GM12878 (cell line): Measurements from ENCODE around the gene CNTNAP2. TPM values are rescaled to one million over a fixed set of nuclear protein-coding genes. Genes with fewer than 3 reads are reported as not detected.

Experiments
- ATAC-seq: fragments of 200-7000 bp; cut with Tn5 transposase; 3 replicates; pipeline ENCODE4 v1.9.1; 2020; ENCODE audit warnings: mild to moderate bottlenecking, moderate library complexity
- BruUV-seq: library from RNA; stranded (reverse); fragments of 400-500 nt; replicated peaks from 2 replicates; lab custom pipeline; 2021; lab: Mats Ljungman, UMichigan
- CTCF ChIA-PET: fragments of 300-600 bp; sonication (Branson Sonifier 250); formaldehyde crosslinking; extraction: SDS; loops from one replicate; lab custom pipeline; 2021; ENCODE audit warnings: inconsistent platforms; lab: Yijun Ruan, JAX
- POLR2A ChIA-PET: fragments of 350-600 bp; formaldehyde crosslinking; extraction: SDS; loops from one replicate; lab custom pipeline; 2021; ENCODE audit warnings: inconsistent platforms; lab: Charles Lee
- RAD21 ChIA-PET: fragments of 300-600 bp; sonication (Branson Sonifier 250); formaldehyde crosslinking; loops from one replicate; lab custom pipeline; 2023; ENCODE audit warnings: antibody characterized with exemption; ENCODE audit not compliant: unreplicated experiment; lab: Charles Lee
- SMC1A ChIA-PET: fragments of 300-600 bp; sonication (Branson Sonifier 250); formaldehyde crosslinking; loops from one replicate; lab custom pipeline; 2023; ENCODE audit not compliant: unreplicated experiment, uncharacterized antibody; lab: Charles Lee
- DNase-seq: peaks from one replicate; pipeline ENCODE4 v3.0.0-alpha.2; 2011; ENCODE audit warnings: low read depth, low spot score
- FAIRE-seq: peaks from 3 replicates; lab custom pipeline; 2011; peaks lifted over from hg19 to GRCh38; lab: Jason Lieb, UNC
- H2AFZ ChIP-seq: 2 replicates; pipeline ENCODE4 v1.6.0; 2011; ENCODE audit warnings: low read depth, low read length, control low read depth; ENCODE audit not compliant: control insufficient read depth
- H3K27ac ChIP-seq: 2 replicates; pipeline ENCODE4 v1.5.1; 2011; ENCODE audit warnings: control low read depth; ENCODE audit not compliant: control insufficient read depth, insufficient read depth
- H3K27me3 ChIP-seq, 2 experiments: replicated peaks in 1 of 2; 2 replicates each; pipeline versions ENCODE4 v1.6.0 to v1.6.1; 2011; ENCODE audit warnings: low read length in 1 of 2; ENCODE audit not compliant: control insufficient read depth in 2 of 2, insufficient read depth in 2 of 2
- H3K36me3 ChIP-seq, 2 experiments: 2 replicates each; pipeline ENCODE4 v1.5.1; 2011; ENCODE audit warnings: low read length in 1 of 2; ENCODE audit not compliant: control insufficient read depth in 2 of 2, insufficient read depth in 2 of 2
- H3K4me1 ChIP-seq: 2 replicates; pipeline ENCODE4 v1.6.1; 2011; ENCODE audit warnings: mild to moderate bottlenecking, low read length, moderate library complexity, mixed read lengths; ENCODE audit not compliant: control insufficient read depth, insufficient read depth
- H3K4me2 ChIP-seq: 2 replicates; pipeline ENCODE4 v1.6.0; 2011; ENCODE audit warnings: control low read depth; ENCODE audit not compliant: control insufficient read depth, insufficient read depth
- H3K4me3 ChIP-seq: fragments of 200-600 bp; sonication (generic); 2 replicates; pipeline ENCODE4 v1.5.1; 2016
- H3K79me2 ChIP-seq: 2 replicates; pipeline ENCODE4 v1.6.0; 2011; ENCODE audit warnings: low read length; ENCODE audit not compliant: control insufficient read depth, insufficient read depth
- H3K9ac ChIP-seq: 2 replicates; pipeline ENCODE4 v1.8.0; 2011; ENCODE audit warnings: low read length, control low read depth, mixed read lengths; ENCODE audit not compliant: control insufficient read depth, insufficient read depth
- H3K9me3 ChIP-seq: replicated peaks from 3 replicates; pipeline ENCODE4 v1.5.1; 2011; ENCODE audit warnings: mild to moderate bottlenecking, low read length; ENCODE audit not compliant: control insufficient read depth, insufficient read depth
- H4K20me1 ChIP-seq: 2 replicates; pipeline ENCODE4 v1.6.0; 2011; ENCODE audit not compliant: control insufficient read depth, insufficient read depth
- ATF7 ChIP-seq: fragments of 450-650 bp; IDR thresholded peaks from 2 replicates; pipeline ENCODE4 v1.6.1; 2016; ENCODE audit warnings: low read depth, mild to moderate bottlenecking
- BHLHE40 ChIP-seq, 2 experiments: fragments of 450-650 bp in 1 of 2; IDR thresholded peaks; 2 replicates each; pipeline ENCODE4 v1.6.1; 2011 to 2017; ENCODE audit warnings: low read depth in 2 of 2, borderline replicate concordance in 1 of 2, improper control_type of control experiment in 1 of 2, low read length in 1 of 2, mild to moderate bottlenecking in 1 of 2
- BRCA1 ChIP-seq: IDR thresholded peaks from 2 replicates; pipeline ENCODE4 v1.6.1; 2011; ENCODE audit warnings: low read depth, low read length, improper control_type of control experiment
- CBFB ChIP-seq: IDR thresholded peaks from 2 replicates; pipeline ENCODE4 v1.6.1; 2016; ENCODE audit warnings: antibody characterized with exemption, low read depth
- CHD4 ChIP-seq: fragments of 200-600 bp; sonication (generic); IDR thresholded peaks from 2 replicates; pipeline ENCODE4 v1.6.1; 2016; ENCODE audit warnings: mild to moderate bottlenecking
- E2F8 ChIP-seq: fragments of 450-650 bp; IDR thresholded peaks from 2 replicates; pipeline ENCODE4 v1.6.1; 2018; ENCODE audit warnings: mild to moderate bottlenecking, low read depth, moderate library complexity; ENCODE audit not compliant: partially characterized antibody
- EZH2 ChIP-seq: IDR thresholded peaks from 2 replicates; pipeline ENCODE4 v1.6.1; 2012; ENCODE audit warnings: low read depth, mild to moderate bottlenecking, control low read depth, inconsistent platforms, low read length, borderline replicate concordance; ENCODE audit not compliant: control insufficient read depth
- HSF1 ChIP-seq: fragments of 150-350 bp; IDR thresholded peaks from 2 replicates; pipeline ENCODE4 v1.6.1; 2014; ENCODE audit warnings: mild to moderate bottlenecking, low read depth, low read length
- MEF2A ChIP-seq: IDR thresholded peaks from 2 replicates; pipeline ENCODE4 v1.6.1; 2011; ENCODE audit warnings: low read depth, mild to moderate bottlenecking, low read length, moderate library complexity; ENCODE audit not compliant: insufficient read depth
- MYC ChIP-seq: IDR thresholded peaks from 2 replicates; pipeline ENCODE4 v1.6.1; 2011; ENCODE audit warnings: mild to moderate bottlenecking, low read length, moderate library complexity, inconsistent platforms; ENCODE audit not compliant: insufficient read depth, insufficient replicate concordance, insufficient read length, severe bottlenecking
- PAX8 ChIP-seq: fragments of 450-650 bp; IDR thresholded peaks from 2 replicates; pipeline ENCODE4 v1.6.1; 2017; ENCODE audit warnings: mild to moderate bottlenecking, moderate library complexity
- RCOR1 ChIP-seq: conservative IDR thresholded peaks from 2 replicates; pipeline ENCODE4 v1.6.1; 2012; ENCODE audit warnings: low read depth, low read length, improper control_type of control experiment
- RFX5 ChIP-seq: IDR thresholded peaks from 2 replicates; pipeline ENCODE4 v1.6.1; 2011; ENCODE audit warnings: low read depth, low read length, improper control_type of control experiment
- SMAD5 ChIP-seq: IDR thresholded peaks from 2 replicates; pipeline ENCODE4 v1.6.1; 2016; ENCODE audit warnings: antibody characterized with exemption, low read depth
- SMARCA5 ChIP-seq: fragments of 450-650 bp; IDR thresholded peaks from 2 replicates; pipeline ENCODE4 v1.6.1; 2017; ENCODE audit warnings: mild to moderate bottlenecking
- SP1 ChIP-seq: IDR thresholded peaks from one replicate; pipeline ENCODE4 v1.6.1; 2011; ENCODE audit warnings: low read depth, low read length
- TARDBP ChIP-seq: IDR thresholded peaks from 2 replicates; pipeline ENCODE4 v1.6.1; 2016; ENCODE audit warnings: borderline replicate concordance
- TCF12 ChIP-seq: IDR thresholded peaks from 2 replicates; pipeline ENCODE4 v1.6.1; 2011; ENCODE audit warnings: low read depth, mild to moderate bottlenecking, low read length
- USF1 ChIP-seq: IDR thresholded peaks from 2 replicates; pipeline ENCODE4 v1.6.1; 2011; ENCODE audit warnings: borderline replicate concordance, low read depth, mild to moderate bottlenecking, moderate library complexity, mixed read lengths, low read length; ENCODE audit not compliant: insufficient read depth; ENCODE audit errors: extremely low read length
- ZNF622 ChIP-seq: fragments of 450-650 bp; IDR thresholded peaks from 2 replicates; pipeline ENCODE4 v1.6.1; 2017; ENCODE audit warnings: mild to moderate bottlenecking, inconsistent platforms
- WGBS: methylation state at CpG from one replicate; pipeline ENCODE4 v1.1.6; 2016; ENCODE audit warnings: low lambda C conversion rate; ENCODE audit not compliant: insufficient replicate concordance, insufficient coverage; ENCODE audit errors: missing lambda C conversion rate; 5-methylcytosine and 5-hydroxymethylcytosine counted together
- in situ Hi-C: fragments of 300-500 bp; cut with MboI; formaldehyde crosslinking; loops from 9 replicates; pipeline ENCODE4 v1.14.3; 2018; ENCODE audit warnings: mixed read lengths
- intact Hi-C: fragments of 100-400 bp; cut with micrococcal nuclease; formaldehyde crosslinking; loops from one replicate; pipeline ENCODE4 v1.14.2; 2022; ENCODE audit not compliant: unreplicated experiment
- polyA plus RNA-seq, 11 experiments: library from polyadenylated mRNA; depleted of rRNA in 4 of 11; unstranded in 6 of 11; stranded (reverse) in 5 of 11; fragments of >200 nt; fragmentation: Nextera tagmentation in 4 of 11; fragmentation: Illumina TruSeq in 1 of 11; extraction: Ambion mirVana in 4 of 11; extraction: Trizol in 1 of 11; gene quantifications; 1 replicate in 1 of 11; 2 replicates in 10 of 11; pipeline versions ENCODE4 v1.2.1 to v1.2.3, GENCODE V29; 2011 to 2016; ENCODE audit warnings: inconsistent platforms in 2 of 11, missing spikeins in 2 of 11, low read depth in 1 of 11
- total RNA-seq, 4 experiments: library from RNA; depleted of rRNA in 3 of 4; stranded (reverse); fragments of >200 nt in 3 of 4; fragmentation: Illumina TruSeq in 1 of 4; extraction: Trizol in 1 of 4; gene quantifications; 2 replicates each; pipeline versions ENCODE4 v1.2.1 to v1.2.3, GENCODE V29; 2013 to 2021

The CNTNAP2 gene
- total and polyA plus RNA-seq, 10 of the 15 experiments (the other 5 are each of a cell fraction or from before 2014, with no cell fraction given), result 0.03 to 0.08 (median 0.03) TPM; not detected in 7

GRCh38 chr7:147279514-147279913 is 1162.9 kb downstream of the CNTNAP2 start:
- H3K4me3 ChIP-seq, result no peak overlapping the region
- no peaks in the 10 kb centered on the region for H3K27me3 ChIP-seq
- CTCF ChIA-PET, result no interaction called here
- H3K36me3 ChIP-seq, result no peaks in the 10 kb centered on the region
- H3K9ac ChIP-seq, result no peak overlapping the region
- FAIRE-seq, result no peak
- no peak overlapping the region for H2AFZ ChIP-seq
- in situ Hi-C loops, result no loop called here
- no peaks in the 10 kb centered on the region for H4K20me1 ChIP-seq
- SMC1A ChIA-PET, result no interaction called here
- RAD21 ChIA-PET, result no interaction called here
- no peak overlapping the region for H3K4me2 ChIP-seq
- no peak for DNase-seq
- WGBS, result 28% methylated on average over 4 of the region's 4 CpGs
- TF ChIP-seq SP1 (no peak), RCOR1 (no peak), E2F8 (no peak), BRCA1 (no peak), SMARCA5 (no peak), TCF12 (no peak), RFX5 (no peak), MYC (no peak), MEF2A (no peak), ATF7 (no peak), HSF1 (no peak), CBFB (no peak), ZNF622 (no peak), TARDBP (no peak), CHD4 (no peak), EZH2 (no peak), PAX8 (no peak), USF1 (no peak), SMAD5 (no peak), BHLHE40 (IDR thresholded peaks at IDR 0.05; ENCODE audit: borderline replicate concordance in 1 of 2, low read depth in 2 of 2, low read length in 1 of 2) (no peak)
- no peaks in the 10 kb centered on the region for H3K9me3 ChIP-seq
- H3K27ac ChIP-seq, result no peak overlapping the region
- no peaks in the 10 kb centered on the region for H3K79me2 ChIP-seq
- no TSS peak for BruUV-seq
- POLR2A ChIA-PET, result no interaction called here
- no peaks in the 10 kb centered on the region for H3K4me1 ChIP-seq
- ATAC-seq, result no peak
- intact Hi-C loops, result no loop called here
